Liver (tissue), 9 donors: ENCODE results near the gene SLC16A5. TPM values are rescaled to one million over a fixed set of nuclear protein-coding genes. Genes with fewer than 3 reads are reported as not detected.

Experiments
- DNase-seq: peaks from one replicate; pipeline ENCODE4 v3.0.0-alpha.2; 2017; ENCODE audit warnings: low spot score
- H3K27ac ChIP-seq, 2 donors: one replicate each; pipeline ENCODE4 v1.7.0; 2013; ENCODE audit warnings: inconsistent platforms in 2 of 2, low read length in 2 of 2, control low read depth in 1 of 2, low read depth in 1 of 2, mild to moderate bottlenecking in 1 of 2
- H3K27me3 ChIP-seq, 4 donors: one replicate each; pipeline versions ENCODE4 v1.6.1 to v1.7.0; 2013; ENCODE audit warnings: low read length in 3 of 4, inconsistent platforms in 1 of 4, mild to moderate bottlenecking in 1 of 4, moderate library complexity in 1 of 4; ENCODE audit not compliant: control insufficient read depth in 4 of 4, insufficient read depth in 4 of 4
- H3K36me3 ChIP-seq, 4 donors: one replicate each; pipeline versions ENCODE4 v1.6.1 to v1.7.0; 2013; ENCODE audit warnings: low read length in 3 of 4, mild to moderate bottlenecking in 3 of 4, low read depth in 1 of 4, moderate library complexity in 1 of 4; ENCODE audit not compliant: control insufficient read depth in 4 of 4, insufficient read depth in 3 of 4
- H3K4me1 ChIP-seq, 4 donors: one replicate each; pipeline versions ENCODE4 v1.6.1 to v1.7.0; 2013; ENCODE audit warnings: low read length in 3 of 4, mild to moderate bottlenecking in 3 of 4, moderate library complexity in 1 of 4; ENCODE audit not compliant: control insufficient read depth in 4 of 4, insufficient read depth in 4 of 4
- H3K4me3 ChIP-seq, 3 donors: one replicate each; pipeline versions ENCODE4 v1.6.1 to v1.7.0; 2013; ENCODE audit warnings: low read length in 3 of 3, control low read depth in 1 of 3, low read depth in 1 of 3, mild to moderate bottlenecking in 1 of 3
- H3K9ac ChIP-seq, 2 donors: one replicate each; pipeline ENCODE4 v1.7.0; 2013; ENCODE audit warnings: low read length in 2 of 2, mild to moderate bottlenecking in 2 of 2, moderate library complexity in 2 of 2, control low read depth in 1 of 2, low read depth in 1 of 2
- H3K9me3 ChIP-seq, 4 donors: one replicate each; pipeline versions ENCODE4 v1.6.1 to v1.7.0; 2013; ENCODE audit warnings: low read length in 3 of 4; ENCODE audit not compliant: control insufficient read depth in 4 of 4
- ATF3 ChIP-seq: IDR thresholded peaks from 2 replicates; pipeline ENCODE4 v1.6.1; 2016; ENCODE audit warnings: antibody characterized with exemption
- CTCF ChIP-seq: fragments of 150-350 bp; IDR thresholded peaks from 2 replicates; pipeline ENCODE4 v1.5.1; 2017; ENCODE audit warnings: improper control_type of control experiment, low read depth, low read length; ENCODE audit not compliant: missing input control
- EGR1 ChIP-seq, 2 donors: IDR thresholded peaks; 2 replicates each; pipeline ENCODE4 v1.6.1; 2016 to 2018; ENCODE audit warnings: antibody characterized with exemption in 2 of 2, low read depth in 2 of 2
- FOXA1 ChIP-seq: IDR thresholded peaks from 2 replicates; pipeline ENCODE4 v1.6.1; 2016; ENCODE audit warnings: antibody characterized with exemption
- GABPA ChIP-seq, 2 donors: IDR thresholded peaks in 1 of 2; conservative IDR thresholded peaks in 1 of 2; 2 replicates each; pipeline ENCODE4 v1.6.1; 2016; ENCODE audit warnings: antibody characterized with exemption in 2 of 2, mild to moderate bottlenecking in 1 of 2, moderate library complexity in 1 of 2
- HNF4G ChIP-seq: IDR thresholded peaks from 2 replicates; pipeline ENCODE4 v1.6.1; 2016; ENCODE audit warnings: antibody characterized with exemption
- JUND ChIP-seq, 2 donors: IDR thresholded peaks; 2 replicates each; pipeline ENCODE4 v1.6.1; 2016; ENCODE audit warnings: antibody characterized with exemption in 2 of 2
- MAX ChIP-seq: IDR thresholded peaks from 2 replicates; pipeline ENCODE4 v1.6.1; 2016; ENCODE audit warnings: antibody characterized with exemption
- NR2F2 ChIP-seq: IDR thresholded peaks from 2 replicates; pipeline ENCODE4 v1.6.1; 2016; ENCODE audit warnings: antibody characterized with exemption
- REST ChIP-seq: IDR thresholded peaks from 2 replicates; pipeline ENCODE4 v1.6.1; 2016; ENCODE audit warnings: antibody characterized with exemption, mild to moderate bottlenecking
- RXRA ChIP-seq, 2 donors: IDR thresholded peaks; 2 replicates each; pipeline ENCODE4 v1.6.1; 2017 to 2018; ENCODE audit warnings: antibody characterized with exemption in 2 of 2, mild to moderate bottlenecking in 1 of 2
- SP1 ChIP-seq: IDR thresholded peaks from 2 replicates; pipeline ENCODE4 v1.6.1; 2018; ENCODE audit warnings: antibody characterized with exemption, mild to moderate bottlenecking
- YY1 ChIP-seq: IDR thresholded peaks from 2 replicates; pipeline ENCODE4 v1.6.1; 2016; ENCODE audit warnings: antibody characterized with exemption, mild to moderate bottlenecking
- WGBS: extraction: QIAGEN DNeasy Blood & Tissue Kit; methylation state at CpG from one replicate; pipeline ENCODE4 v1.1.7; 2013; 5-methylcytosine and 5-hydroxymethylcytosine counted together
- polyA plus RNA-seq, 2 donors: library from polyadenylated mRNA; stranded (reverse) in 1 of 2; unstranded in 1 of 2; fragments of 200-250 nt in 1 of 2; fragments of >200 nt in 1 of 2; fragmentation: Nextera tagmentation in 1 of 2; extraction: Ambion mirVana in 1 of 2; gene quantifications; one replicate each; pipeline versions ENCODE4 v1.2.1 to v1.2.3, GENCODE V29; 2013 to 2015
- total RNA-seq, 2 donors: library from RNA; depleted of rRNA; stranded (reverse); fragments of >200 nt; gene quantifications; one replicate each; pipeline ENCODE4 v1.2.3, GENCODE V29; 2014
- TF ChIP-seq, protein P1 (sequence below): IDR thresholded peaks from 2 replicates; pipeline ENCODE4 v1.6.1; 2016; ENCODE audit warnings: antibody characterized with exemption
- donor health status: healthy.
- donor health status: healthy.
- donor health status: healthy.
- donor health status: healthy.
- donor health status: healthy.

Gene SLC16A5
- total and polyA plus RNA-seq, 4 donors: 1.0 to 4.5 (median 2.6) TPM

GRCh38 chr17:75152922-75153779, 65.4 kb downstream of the SLC16A5 start:
- peak overlapping the region in 1 of 2 donors; percentile 57 for H3K9ac ChIP-seq
- WGBS: 19% methylated on average over 28 of the region's 28 CpGs
- H3K36me3 ChIP-seq: no peaks in the 10 kb centered on the region
- no peak overlapping the region for H3K27ac ChIP-seq
- peak; percentile 36 for DNase-seq
- peaks cover 0 to 16% (median 7%) of the 10 kb centered on the region in 4 donors for H3K4me1 ChIP-seq
- TF ChIP-seq YY1 (no peak), NR2F2 (no peak), JUND (IDR thresholded peaks at IDR 0.05) (no peak), ATF3 (no peak), REST (no peak), SP1 (no peak), GABPA (IDR thresholded peaks at IDR 0.05 in 1 of 2, conservative IDR thresholded peaks at IDR 0.05 in 1 of 2) (no peak), FOXA1 (no peak), MAX (no peak), EGR1 (IDR thresholded peaks at IDR 0.05; ENCODE audit: low read depth in 2 of 2) (no peak), HNF4G (no peak), CTCF (no peak), RXRA (IDR thresholded peaks at IDR 0.05) (no peak)
- TF ChIP-seq, protein P1, sequence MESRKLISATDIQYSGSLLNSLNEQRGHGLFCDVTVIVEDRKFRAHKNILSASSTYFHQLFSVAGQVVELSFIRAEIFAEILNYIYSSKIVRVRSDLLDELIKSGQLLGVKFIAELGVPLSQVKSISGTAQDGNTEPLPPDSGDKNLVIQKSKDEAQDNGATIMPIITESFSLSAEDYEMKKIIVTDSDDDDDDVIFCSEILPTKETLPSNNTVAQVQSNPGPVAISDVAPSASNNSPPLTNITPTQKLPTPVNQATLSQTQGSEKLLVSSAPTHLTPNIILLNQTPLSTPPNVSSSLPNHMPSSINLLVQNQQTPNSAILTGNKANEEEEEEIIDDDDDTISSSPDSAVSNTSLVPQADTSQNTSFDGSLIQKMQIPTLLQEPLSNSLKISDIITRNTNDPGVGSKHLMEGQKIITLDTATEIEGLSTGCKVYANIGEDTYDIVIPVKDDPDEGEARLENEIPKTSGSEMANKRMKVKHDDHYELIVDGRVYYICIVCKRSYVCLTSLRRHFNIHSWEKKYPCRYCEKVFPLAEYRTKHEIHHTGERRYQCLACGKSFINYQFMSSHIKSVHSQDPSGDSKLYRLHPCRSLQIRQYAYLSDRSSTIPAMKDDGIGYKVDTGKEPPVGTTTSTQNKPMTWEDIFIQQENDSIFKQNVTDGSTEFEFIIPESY: no peak
- peak overlapping the region; percentile 82 to 84 (median 83) for H3K4me3 ChIP-seq
- H3K9me3 ChIP-seq: no peaks in the 10 kb centered on the region
- no peaks in the 10 kb centered on the region for H3K27me3 ChIP-seq
